Measurements from ENCODE around the gene RRP1. TPM values are rescaled to one million over a fixed set of nuclear protein-coding genes. Genes with fewer than 3 reads are reported as not detected.

The RRP1 gene
- total RNA-seq, 4 donors from 2014 or later: 11.1 to 32.2 (median 12.9) TPM

DNA sequence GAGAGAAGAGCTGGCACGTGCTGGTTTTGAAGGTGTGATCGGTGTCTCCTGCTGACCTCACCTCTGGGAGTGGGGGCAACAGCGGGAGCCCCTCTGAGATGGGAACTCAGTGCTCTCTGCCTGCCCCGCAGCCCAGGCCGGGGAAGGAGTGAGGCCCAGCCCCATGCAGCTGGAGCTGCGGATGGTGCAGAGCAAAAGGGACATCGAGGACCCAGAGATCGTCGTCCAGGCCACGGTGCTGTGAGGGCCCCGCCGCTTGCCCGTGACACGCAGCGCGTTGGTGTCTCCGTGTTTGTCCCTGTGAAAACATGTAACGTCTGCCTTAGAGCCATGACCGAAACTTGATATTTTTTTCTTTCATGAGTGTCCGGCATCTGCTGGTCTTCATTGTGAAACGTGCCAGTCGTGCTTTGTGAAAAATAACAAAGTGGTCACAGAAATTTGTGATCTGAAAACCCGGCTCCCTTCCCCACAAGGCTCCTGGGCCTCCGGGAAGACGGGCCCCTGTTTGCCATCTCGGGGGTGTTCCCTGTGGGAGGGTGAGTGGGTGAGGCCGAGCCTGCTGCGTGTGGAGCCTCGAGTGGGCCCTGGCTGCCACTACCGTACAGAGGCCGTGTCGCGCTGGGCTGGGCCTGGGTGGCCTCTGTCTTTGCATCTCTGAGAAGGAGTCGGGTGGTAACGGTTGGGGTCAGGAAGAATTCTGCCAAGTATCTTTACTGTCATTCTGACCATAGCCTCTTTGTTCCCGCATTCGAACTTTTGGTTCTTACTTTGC is 33.4 kb upstream of the RRP1 start:
- no peak for DNase-seq
- Histone ChIP-seq H3K9me3 (no peaks in the 10 kb centered on the region), H3K4me3 (no peak overlapping the region), H3K27ac (no peak overlapping the region), H3K27me3 (no peaks in the 10 kb centered on the region), H3K36me3 (peaks cover 0 to 81% (median 0%) of the 10 kb centered on the region in 3 donors), H3K4me1 (no peaks in the 10 kb centered on the region)
- no peak for TF ChIP-seq POLR2A (IDR thresholded peaks at IDR 0.05)
- TF ChIP-seq, protein P1, sequence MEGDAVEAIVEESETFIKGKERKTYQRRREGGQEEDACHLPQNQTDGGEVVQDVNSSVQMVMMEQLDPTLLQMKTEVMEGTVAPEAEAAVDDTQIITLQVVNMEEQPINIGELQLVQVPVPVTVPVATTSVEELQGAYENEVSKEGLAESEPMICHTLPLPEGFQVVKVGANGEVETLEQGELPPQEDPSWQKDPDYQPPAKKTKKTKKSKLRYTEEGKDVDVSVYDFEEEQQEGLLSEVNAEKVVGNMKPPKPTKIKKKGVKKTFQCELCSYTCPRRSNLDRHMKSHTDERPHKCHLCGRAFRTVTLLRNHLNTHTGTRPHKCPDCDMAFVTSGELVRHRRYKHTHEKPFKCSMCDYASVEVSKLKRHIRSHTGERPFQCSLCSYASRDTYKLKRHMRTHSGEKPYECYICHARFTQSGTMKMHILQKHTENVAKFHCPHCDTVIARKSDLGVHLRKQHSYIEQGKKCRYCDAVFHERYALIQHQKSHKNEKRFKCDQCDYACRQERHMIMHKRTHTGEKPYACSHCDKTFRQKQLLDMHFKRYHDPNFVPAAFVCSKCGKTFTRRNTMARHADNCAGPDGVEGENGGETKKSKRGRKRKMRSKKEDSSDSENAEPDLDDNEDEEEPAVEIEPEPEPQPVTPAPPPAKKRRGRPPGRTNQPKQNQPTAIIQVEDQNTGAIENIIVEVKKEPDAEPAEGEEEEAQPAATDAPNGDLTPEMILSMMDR (IDR thresholded peaks at IDR 0.05): no peak

DNA sequence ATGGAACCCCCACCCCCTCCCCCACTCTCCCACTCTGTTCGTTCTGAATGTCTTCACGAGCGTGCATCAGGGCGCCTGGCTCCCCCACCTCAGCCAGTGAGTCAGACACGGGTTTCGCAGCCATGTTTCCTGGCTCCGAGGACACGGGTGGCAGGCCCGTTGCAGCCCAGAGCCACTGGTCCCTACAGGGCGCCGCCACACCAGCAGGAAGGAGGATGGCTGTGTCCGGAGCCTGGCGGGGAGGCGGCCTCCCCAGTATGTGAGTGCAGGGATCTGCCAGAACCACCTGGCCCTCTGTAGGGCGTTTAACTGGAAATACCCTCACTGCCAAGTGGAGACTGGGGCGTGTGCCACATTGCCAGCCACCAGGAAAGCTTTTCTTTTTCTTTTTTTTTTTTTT is 31.8 kb upstream of the RRP1 start:
- no peaks in the 10 kb centered on the region for H3K9me3 ChIP-seq
- peak overlapping the region in 2 of 4 donors; percentile 10 to 70 for H3K27ac ChIP-seq
- peaks cover 0 to 75% (median 0%) of the 10 kb centered on the region in 3 donors for H3K36me3 ChIP-seq
- H3K4me1 ChIP-seq: no peaks in the 10 kb centered on the region
- H3K4me3 ChIP-seq: no peak overlapping the region
- no peaks in the 10 kb centered on the region for H3K27me3 ChIP-seq
- TF ChIP-seq POLR2A (IDR thresholded peaks at IDR 0.05): no peak
- TF ChIP-seq, protein P1 (IDR thresholded peaks at IDR 0.05): no peak
- no peak for DNase-seq

DNA sequence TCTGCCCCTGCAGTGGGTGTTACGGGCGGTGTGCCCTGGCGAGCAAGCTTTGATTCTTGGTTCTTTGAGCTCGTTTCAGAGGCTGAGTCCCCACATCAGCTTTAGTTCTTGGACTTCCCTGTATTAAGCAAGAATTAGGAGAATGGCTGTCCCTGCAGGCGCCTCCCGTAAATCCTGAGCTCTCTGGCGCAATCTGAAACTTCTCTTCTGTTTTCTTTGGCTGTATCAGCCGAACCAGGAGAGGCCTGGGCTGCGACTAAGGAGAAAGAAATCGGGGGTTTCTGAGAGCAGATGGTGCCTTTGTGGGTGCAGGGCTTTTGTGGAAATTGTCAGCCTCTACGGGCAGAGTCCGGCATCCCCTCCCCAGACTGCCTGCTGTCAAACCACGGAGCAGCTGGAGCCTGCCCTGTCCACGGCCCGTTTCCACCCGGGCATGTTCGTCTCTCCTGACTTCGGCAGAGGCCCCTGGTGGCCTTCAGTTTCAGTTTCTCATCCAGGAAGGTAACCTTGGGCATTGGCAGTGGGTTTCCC is 31.2 kb upstream of the RRP1 start:
- DNase-seq: no peak
- Histone ChIP-seq H3K4me3 (peak overlapping the region in 1 of 4 donors; percentile 19), H3K36me3 (peaks cover 0 to 69% (median 0%) of the 10 kb centered on the region in 3 donors), H3K4me1 (no peaks in the 10 kb centered on the region), H3K27ac (peak overlapping the region in 3 of 4 donors; percentile 20 to 70 (median 43)), H3K9me3 (no peaks in the 10 kb centered on the region), H3K27me3 (no peaks in the 10 kb centered on the region)
- no peak for TF ChIP-seq POLR2A (IDR thresholded peaks at IDR 0.05)
- TF ChIP-seq, protein P1 (IDR thresholded peaks at IDR 0.05): no peak

DNA sequence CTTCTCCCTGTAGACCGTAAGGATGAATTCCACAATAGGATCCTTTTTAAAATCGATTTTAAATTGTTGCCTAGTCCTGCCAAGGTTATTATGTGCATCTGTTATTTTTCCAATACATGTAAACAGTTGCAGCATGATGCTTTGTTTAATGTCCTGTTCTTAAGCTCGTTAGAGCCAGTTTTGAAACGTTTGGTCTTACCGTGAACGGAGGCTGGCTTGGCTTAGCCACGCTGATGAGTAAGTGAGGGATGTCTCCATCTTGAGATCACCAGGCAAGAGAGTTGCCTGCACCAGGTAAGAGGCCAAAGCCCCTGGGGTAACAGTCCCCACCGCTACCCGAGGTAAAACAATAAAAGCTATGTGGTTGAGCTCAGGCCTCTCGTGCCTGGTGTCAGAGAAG is 30.6 kb upstream of the RRP1 start:
- TF ChIP-seq, protein P1 (IDR thresholded peaks at IDR 0.05): no peak
- no peak for TF ChIP-seq POLR2A (IDR thresholded peaks at IDR 0.05)
- H3K4me1 ChIP-seq: no peaks in the 10 kb centered on the region
- peaks cover 0 to 63% (median 0%) of the 10 kb centered on the region in 3 donors for H3K36me3 ChIP-seq
- no peaks in the 10 kb centered on the region for H3K27me3 ChIP-seq
- peak overlapping the region in 1 of 4 donors; percentile 19 for H3K4me3 ChIP-seq
- DNase-seq: no peak
- H3K9me3 ChIP-seq: no peaks in the 10 kb centered on the region
- H3K27ac ChIP-seq: peak overlapping the region in 1 of 4 donors; percentile 70

DNA sequence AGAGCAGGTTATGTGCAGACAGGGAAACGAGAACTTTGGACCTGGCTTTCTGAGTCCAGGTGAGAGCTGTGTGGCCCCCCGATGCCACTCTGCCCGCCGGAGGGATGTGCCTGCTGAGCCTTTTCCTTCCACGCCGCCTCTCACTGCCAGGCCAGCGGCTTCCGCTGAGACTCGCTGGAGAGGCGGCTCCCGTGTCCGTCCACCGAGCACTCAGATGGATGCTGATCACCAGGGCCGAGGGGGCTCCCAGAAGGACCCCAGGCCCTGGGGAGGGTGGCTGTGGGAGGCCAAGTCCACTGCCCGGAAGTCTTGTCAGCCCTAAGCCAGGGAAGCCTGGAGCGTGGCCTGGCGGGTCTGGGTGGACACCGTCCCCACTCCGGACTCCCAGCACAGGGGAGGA is 29.7 kb upstream of the RRP1 start:
- TF ChIP-seq POLR2A (IDR thresholded peaks at IDR 0.05): no peak
- TF ChIP-seq, protein P1 (IDR thresholded peaks at IDR 0.05): no peak
- no peak overlapping the region for H3K27ac ChIP-seq
- DNase-seq: no peak
- peaks cover 0 to 55% (median 0%) of the 10 kb centered on the region in 3 donors for H3K36me3 ChIP-seq
- H3K9me3 ChIP-seq: no peaks in the 10 kb centered on the region
- no peaks in the 10 kb centered on the region for H3K4me1 ChIP-seq
- no peak overlapping the region for H3K4me3 ChIP-seq
- no peaks in the 10 kb centered on the region for H3K27me3 ChIP-seq

All from Peyer's patch (tissue), 4 donors.